ENCODE measurements around the gene STAB2. TPM values are rescaled to one million over a fixed set of nuclear protein-coding genes. Genes with fewer than 3 reads are reported as not detected.

STAB2 gene
- total and polyA plus RNA-seq, 10 donors, result 9.7 to 320 (median 200) TPM

- DNase-seq, result no peak
- Histone ChIP-seq H3K4me1 (peaks cover 0 to 4% (median 0%) of the 10 kb centered on the region in 6 donors), H3K27me3 (replicated peaks in 1 of 7) (peaks cover 0 to 4% (median 0%) of the 10 kb centered on the region in 7 donors), H3K4me3 (peak overlapping the region in 7 of 8 donors; percentile 7 to 69 (median 38)), H3K27ac (peak overlapping the region in 7 of 8 donors; percentile 37 to 78 (median 63)), H3K36me3 (peaks cover 0 to 10% (median 0%) of the 10 kb centered on the region in 6 donors), H3K9me3 (no peaks in the 10 kb centered on the region)
- 48 to 72% (median 54%) methylated on average over 1 of the region's 1 CpG for WGBS, 5 donors
- intact Hi-C loops (cut with DNase I; ENCODE audit: low total_unique reads), result no loop called here
- TF ChIP-seq CTCF (IDR thresholded peaks at IDR 0.05 in 8 of 11, conservative IDR thresholded peaks at IDR 0.05 in 3 of 11) (no peak), POLR2A (IDR thresholded peaks at IDR 0.05) (no peak), POLR2AphosphoS5 (IDR thresholded peaks at IDR 0.05) (no peak)
Measured at GRCh38 chr12:103589517-103589916, 2.4 kb downstream of the STAB2 start.

GRCh38 chr12:103590271-103590670 lies 3.2 kb downstream of the STAB2 start:
- peak overlapping the region in 6 of 8 donors; percentile 1 to 69 (median 42) for H3K4me3 ChIP-seq
- no peaks in the 10 kb centered on the region for H3K9me3 ChIP-seq
- intact Hi-C loops (cut with DNase I; ENCODE audit: low total_unique reads), result no loop called here
- peak overlapping the region in 7 of 8 donors; percentile 37 to 78 (median 63) for H3K27ac ChIP-seq
- TF ChIP-seq POLR2A (IDR thresholded peaks at IDR 0.05) (no peak), POLR2AphosphoS5 (IDR thresholded peaks at IDR 0.05) (no peak), CTCF (IDR thresholded peaks at IDR 0.05 in 8 of 11, conservative IDR thresholded peaks at IDR 0.05 in 3 of 11) (no peak)
- no peak for DNase-seq
- WGBS, 5 donors, result 62 to 78% (median 71%) methylated on average over 1 of the region's 1 CpG
- peaks cover 0 to 10% (median 0%) of the 10 kb centered on the region in 6 donors for H3K36me3 ChIP-seq
- H3K27me3 ChIP-seq (replicated peaks in 1 of 7), result no peaks in the 10 kb centered on the region
- H3K4me1 ChIP-seq, result peaks cover 0 to 4% (median 0%) of the 10 kb centered on the region in 6 donors

- TF ChIP-seq POLR2A (IDR thresholded peaks at IDR 0.05) (no peak), CTCF (IDR thresholded peaks at IDR 0.05 in 8 of 11, conservative IDR thresholded peaks at IDR 0.05 in 3 of 11) (no peak), POLR2AphosphoS5 (IDR thresholded peaks at IDR 0.05) (peak in 1 of 3 donors; percentile 44)
- no peak for DNase-seq
- H3K4me3 ChIP-seq, result no peak overlapping the region
- peak overlapping the region in 6 of 8 donors; percentile 47 to 83 (median 68) for H3K27ac ChIP-seq
- H3K4me1 ChIP-seq, result peaks cover 0 to 18% (median 0%) of the 10 kb centered on the region in 6 donors
- H3K9me3 ChIP-seq, result no peaks in the 10 kb centered on the region
- 23 to 46% (median 43%) methylated on average over 4 of the region's 4 CpGs for WGBS, 5 donors
- intact Hi-C loops (cut with DNase I; ENCODE audit: low total_unique reads), result no loop called here
- peaks cover 0 to 10% (median 0%) of the 10 kb centered on the region in 6 donors for H3K36me3 ChIP-seq
- no peaks in the 10 kb centered on the region for H3K27me3 ChIP-seq (replicated peaks in 1 of 7)
Measured at GRCh38 chr12:103596981-103597380, 9.9 kb downstream of the STAB2 start.

GRCh38 chr12:103599274-103599673 lies 12.2 kb downstream of the STAB2 start:
- DNase-seq, result no peak
- TF ChIP-seq POLR2A (IDR thresholded peaks at IDR 0.05) (no peak), CTCF (IDR thresholded peaks at IDR 0.05 in 8 of 11, conservative IDR thresholded peaks at IDR 0.05 in 3 of 11) (no peak), POLR2AphosphoS5 (IDR thresholded peaks at IDR 0.05) (no peak)
- no peaks in the 10 kb centered on the region for H3K9me3 ChIP-seq
- peaks cover 0 to 18% (median 0%) of the 10 kb centered on the region in 6 donors for H3K4me1 ChIP-seq
- H3K4me3 ChIP-seq, result no peak overlapping the region
- peaks cover 0 to 1% (median 0%) of the 10 kb centered on the region in 6 donors for H3K36me3 ChIP-seq
- intact Hi-C loops (cut with DNase I; ENCODE audit: low total_unique reads), result no loop called here
- peak overlapping the region in 7 of 8 donors; percentile 26 to 83 (median 74) for H3K27ac ChIP-seq
- no peaks in the 10 kb centered on the region for H3K27me3 ChIP-seq (replicated peaks in 1 of 7)
